Brain microvascular endothelial cell (primary cell): ENCODE results near the gene MRPS35.

Experiments used
- DNase-seq: peaks from one replicate; pipeline ENCODE4 v3.0.0-alpha.2; 2020
- H3K27ac ChIP-seq: fragments of 250-450 bp; sonication (Bioruptor Pico); 2 replicates; pipeline ENCODE4 v1.5.1; 2020; ENCODE audit warnings: mild to moderate bottlenecking, moderate library complexity
- H3K27me3 ChIP-seq: fragments of 250-450 bp; sonication (Bioruptor Pico); replicated peaks from 2 replicates; pipeline ENCODE4 v1.5.1; 2020; ENCODE audit warnings: mild to moderate bottlenecking
- H3K36me3 ChIP-seq: fragments of 250-450 bp; sonication (Bioruptor Pico); replicated peaks from 2 replicates; pipeline ENCODE4 v1.5.1; 2020; ENCODE audit warnings: mild to moderate bottlenecking
- H3K4me3 ChIP-seq: 2 replicates; pipeline ENCODE4 v1.5.1; 2011; ENCODE audit warnings: low read depth, mild to moderate bottlenecking, control low read depth, low read length, moderate library complexity
- in situ Hi-C: cut with HindIII; loops from 2 replicates; pipeline ENCODE4 v1.10.0; 2017; ENCODE audit warnings: low sequenced_read_pairs, low pct_ligation_motif_present
- TF ChIP-seq, protein P1 (sequence below): IDR thresholded peaks from 2 replicates; pipeline ENCODE4 v1.5.1; 2011; ENCODE audit warnings: low read depth, mild to moderate bottlenecking, moderate library complexity, low read length, control low read depth, inconsistent platforms; ENCODE audit errors: missing control alignments

Gene MRPS35

DNA sequence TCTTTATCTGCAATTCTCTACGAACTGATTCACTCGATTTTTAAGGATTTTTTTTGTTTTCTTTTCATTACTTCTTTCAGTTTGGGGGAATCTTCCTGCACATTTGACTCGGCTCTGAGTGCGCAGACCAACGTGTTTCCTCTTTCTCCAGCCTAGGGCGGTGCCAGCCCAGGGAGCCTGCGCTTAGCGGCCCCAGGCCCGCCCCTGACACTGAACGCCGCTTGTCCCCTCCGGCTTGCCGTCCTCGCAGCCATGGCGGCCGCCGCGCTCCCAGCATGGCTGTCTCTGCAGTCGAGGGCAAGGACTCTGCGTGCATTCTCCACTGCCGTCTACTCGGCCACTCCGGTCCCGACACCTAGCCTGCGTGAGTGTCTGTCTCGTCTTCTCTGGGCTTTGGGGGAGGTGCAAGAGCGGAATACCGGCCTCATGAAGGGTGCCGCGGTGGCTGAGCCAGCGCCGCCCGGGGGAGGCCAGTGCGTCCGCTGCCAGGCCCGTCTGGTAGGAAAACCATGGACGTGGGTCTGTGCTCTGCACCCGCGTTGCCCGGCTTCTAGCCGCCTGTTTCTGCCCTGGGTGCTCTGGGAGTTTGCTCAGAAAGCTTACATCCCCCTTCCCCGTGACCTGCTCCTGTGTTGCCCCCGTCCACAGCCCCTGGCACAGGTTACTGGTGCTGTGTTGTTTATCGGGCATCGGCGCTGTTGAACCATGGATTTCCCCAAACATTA is at the start of gene MRPS35:
Gene MRPS35 (plus strand): TSS at position 241 of the 725 bp plus-strand sequence. CDS start 12 bp downstream, at position 253.
- TF ChIP-seq, protein P1, sequence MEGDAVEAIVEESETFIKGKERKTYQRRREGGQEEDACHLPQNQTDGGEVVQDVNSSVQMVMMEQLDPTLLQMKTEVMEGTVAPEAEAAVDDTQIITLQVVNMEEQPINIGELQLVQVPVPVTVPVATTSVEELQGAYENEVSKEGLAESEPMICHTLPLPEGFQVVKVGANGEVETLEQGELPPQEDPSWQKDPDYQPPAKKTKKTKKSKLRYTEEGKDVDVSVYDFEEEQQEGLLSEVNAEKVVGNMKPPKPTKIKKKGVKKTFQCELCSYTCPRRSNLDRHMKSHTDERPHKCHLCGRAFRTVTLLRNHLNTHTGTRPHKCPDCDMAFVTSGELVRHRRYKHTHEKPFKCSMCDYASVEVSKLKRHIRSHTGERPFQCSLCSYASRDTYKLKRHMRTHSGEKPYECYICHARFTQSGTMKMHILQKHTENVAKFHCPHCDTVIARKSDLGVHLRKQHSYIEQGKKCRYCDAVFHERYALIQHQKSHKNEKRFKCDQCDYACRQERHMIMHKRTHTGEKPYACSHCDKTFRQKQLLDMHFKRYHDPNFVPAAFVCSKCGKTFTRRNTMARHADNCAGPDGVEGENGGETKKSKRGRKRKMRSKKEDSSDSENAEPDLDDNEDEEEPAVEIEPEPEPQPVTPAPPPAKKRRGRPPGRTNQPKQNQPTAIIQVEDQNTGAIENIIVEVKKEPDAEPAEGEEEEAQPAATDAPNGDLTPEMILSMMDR = peak; percentile 17
- peak within 1 kb of the TSS; percentile 100 for H3K4me3 ChIP-seq
- no peaks in the 10 kb centered on the region for H3K27me3 ChIP-seq
- in situ Hi-C loops = no loop called here
- DNase-seq = peak; percentile 92
- peaks cover 6% of the 10 kb centered on the region for H3K36me3 ChIP-seq
- H3K27ac ChIP-seq = peak within 1 kb of the TSS; percentile 83

DNA sequence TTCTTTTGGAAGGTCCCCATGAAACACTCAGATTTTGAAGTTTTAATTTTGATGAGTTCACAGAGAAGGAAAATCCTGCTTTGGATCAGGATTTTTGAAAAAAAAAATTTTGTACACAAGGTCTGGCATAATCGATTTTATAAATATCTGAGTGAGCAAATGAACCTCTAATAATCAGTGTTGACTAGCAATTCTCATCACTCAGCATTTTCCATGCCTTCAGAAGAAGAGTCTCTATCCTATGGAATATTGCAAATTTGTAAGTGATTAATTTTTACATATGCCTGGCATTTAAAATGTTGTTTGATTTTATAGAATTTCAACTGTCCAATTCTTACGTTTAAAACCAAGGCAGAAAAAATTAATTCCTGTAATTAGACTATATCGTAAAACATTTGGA is 44.9 kb upstream of the MRPS35 start:
- Histone ChIP-seq H3K27ac (no peak overlapping the region), H3K27me3 (no peaks in the 10 kb centered on the region), H3K4me3 (no peak overlapping the region), H3K36me3 (peaks cover 54% of the 10 kb centered on the region)
- TF ChIP-seq, protein P1 = no peak
- no peak for DNase-seq
- in situ Hi-C loops = no loop called here

DNA sequence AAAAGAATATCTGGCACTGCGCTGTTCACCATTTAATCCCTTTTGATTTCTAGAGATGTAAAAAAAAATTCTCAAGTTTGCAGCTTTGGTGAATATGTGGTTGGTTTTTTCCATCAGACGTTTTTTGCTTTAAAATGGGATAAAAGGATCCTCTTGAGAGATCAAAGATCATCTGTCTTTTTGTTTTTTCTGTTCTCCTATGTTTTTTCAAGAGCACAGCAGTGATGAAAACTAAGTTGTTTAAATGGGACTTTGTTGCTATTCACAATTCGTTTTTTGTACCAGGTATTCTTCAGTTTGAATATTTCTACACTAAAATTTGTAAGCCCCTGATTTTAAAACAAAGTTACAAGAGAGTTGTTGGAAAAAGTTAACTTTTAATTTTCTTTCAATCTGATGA is 44.1 kb upstream of the MRPS35 start:
- DNase-seq = no peak
- H3K36me3 ChIP-seq = peaks cover 58% of the 10 kb centered on the region

DNA sequence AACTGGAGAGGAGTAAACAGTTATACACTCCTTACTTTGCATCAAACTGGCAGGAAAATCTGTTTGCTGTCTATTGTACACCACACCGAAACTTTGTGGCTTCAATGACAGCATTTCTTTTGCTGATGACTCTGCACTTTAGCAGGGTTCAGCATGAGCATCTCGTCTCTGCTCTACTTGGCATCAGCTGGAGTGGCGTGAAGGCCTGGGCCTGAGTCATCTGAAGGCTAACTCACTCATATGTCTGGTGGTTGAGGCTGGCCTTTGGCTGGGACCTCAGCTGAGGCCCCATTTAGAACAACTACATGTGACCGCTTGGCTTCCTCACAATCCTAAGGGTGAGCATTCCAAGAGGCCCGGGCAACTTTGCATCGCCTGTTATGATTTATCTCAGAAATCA is 43.1 kb upstream of the MRPS35 start:
- Histone ChIP-seq H3K36me3 (peaks cover 61% of the 10 kb centered on the region), H3K27me3 (no peaks in the 10 kb centered on the region), H3K4me3 (no peak overlapping the region), H3K27ac (peak overlapping the region; percentile 79)
- DNase-seq = peak; percentile 94
- in situ Hi-C loops = no loop called here
- TF ChIP-seq, protein P1 = no peak

More for the DNA sequence above, 44.1 kb upstream of the MRPS35 start:
- in situ Hi-C loops = no loop called here
- Histone ChIP-seq H3K4me3 (no peak overlapping the region), H3K27ac (no peak overlapping the region), H3K27me3 (no peaks in the 10 kb centered on the region)
- TF ChIP-seq, protein P1 = no peak

DNA sequence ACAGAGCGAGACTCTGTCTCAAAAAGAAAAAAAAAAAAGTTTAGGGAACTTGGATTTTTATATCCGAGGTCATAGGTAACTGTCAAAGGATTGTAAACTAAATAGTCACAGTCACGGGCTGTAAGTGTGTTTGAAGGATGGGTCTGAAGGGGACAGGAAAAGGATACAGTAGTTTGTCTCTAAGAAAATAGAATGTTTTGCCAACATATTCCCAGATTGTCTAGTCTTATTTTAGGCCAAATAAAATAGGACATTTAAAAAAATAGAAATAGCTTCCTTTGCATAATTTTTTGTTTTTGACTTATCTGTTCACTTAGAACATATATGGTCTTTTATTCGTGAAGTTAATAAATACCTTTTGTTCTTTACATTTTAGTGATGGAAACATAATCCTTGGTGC is 38.6 kb upstream of the MRPS35 start:
- Histone ChIP-seq H3K27ac (no peak overlapping the region), H3K4me3 (no peak overlapping the region), H3K36me3 (peaks cover 65% of the 10 kb centered on the region), H3K27me3 (no peaks in the 10 kb centered on the region)
- DNase-seq = no peak
- in situ Hi-C loops = no loop called here
- TF ChIP-seq, protein P1 = no peak

DNA sequence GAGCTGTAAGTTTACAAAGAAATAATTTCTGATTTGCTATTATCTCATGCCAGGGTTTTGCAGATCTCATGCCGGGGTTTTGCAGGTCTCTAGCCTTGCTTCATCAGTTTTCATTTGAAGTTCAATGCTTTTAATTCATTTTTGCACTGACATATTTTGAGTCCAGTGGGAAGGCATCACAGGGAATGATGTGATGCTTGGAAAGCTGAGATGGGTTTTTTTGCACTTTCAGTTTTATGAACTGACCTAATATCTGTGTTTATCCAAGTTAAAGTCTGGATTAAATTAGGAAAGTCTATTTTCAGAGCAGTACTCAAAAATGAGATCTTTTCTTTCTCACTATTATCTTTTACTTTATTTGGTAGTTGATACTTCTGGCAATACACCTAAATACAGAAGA is 38.0 kb upstream of the MRPS35 start:
- DNase-seq = no peak
- TF ChIP-seq, protein P1 = no peak
- Histone ChIP-seq H3K4me3 (no peak overlapping the region), H3K27me3 (no peaks in the 10 kb centered on the region), H3K27ac (no peak overlapping the region), H3K36me3 (peaks cover 65% of the 10 kb centered on the region)
- in situ Hi-C loops = no loop called here
